SK-N-SH (cell line): ENCODE results near the gene COL23A1. TPM values are rescaled to one million over a fixed set of nuclear protein-coding genes. Genes with fewer than 3 reads are reported as not detected.
A peak's percentile ranks its signal among the peaks of the same experiment; 100 is the strongest.

Experiments
- CTCF ChIA-PET: fragments of 300-600, 350-600 bp; formaldehyde crosslinking; extraction: SDS; loops from one replicate; lab custom pipeline; 2021; lab: Yijun Ruan, JAX
- POLR2A ChIA-PET: fragments of 350-600 bp; sonication (Branson Sonifier 250); formaldehyde crosslinking; extraction: SDS; loops from one replicate; lab custom pipeline; 2020; ENCODE audit warnings: antibody characterized with exemption, inconsistent platforms; lab: Yijun Ruan, JAX
- DNase-seq: peaks from one replicate; pipeline ENCODE4 v3.0.0; 2012
- H2AFZ ChIP-seq: fragments of 200-600 bp; sonication (generic); 2 replicates; pipeline ENCODE4 v1.8.1; 2016; ENCODE audit warnings: antibody characterized with exemption, mild to moderate bottlenecking, low read depth
- H3F3A ChIP-seq: fragments of 200-600 bp; sonication (generic); replicated peaks from 2 replicates; pipeline ENCODE3; 2016; ENCODE audit warnings: antibody characterized with exemption, mild to moderate bottlenecking; ENCODE audit not compliant: insufficient read depth
- H3K27ac ChIP-seq, 2 experiments: fragments of 200-500 bp in 1 of 2; fragments of 200-600 bp in 1 of 2; sonication (Bioruptor generic) in 1 of 2; sonication (generic), shearing (Covaris generic) in 1 of 2; 2 replicates each; pipeline versions ENCODE4 v1.5.1 to v1.6.1; 2014 to 2016; ENCODE audit warnings: low read depth in 2 of 2, inconsistent platforms in 1 of 2, low read length in 1 of 2, mild to moderate bottlenecking in 1 of 2, mixed read lengths in 1 of 2
- H3K27me3 ChIP-seq: fragments of 200-600 bp; sonication (generic), shearing (Covaris generic); 2 replicates; pipeline ENCODE4 v1.6.1; 2016; ENCODE audit warnings: mixed run types; ENCODE audit not compliant: insufficient read depth
- H3K36me3 ChIP-seq, 2 experiments: fragments of 200-500 bp in 1 of 2; fragments of 200-600 bp in 1 of 2; sonication (Bioruptor generic) in 1 of 2; sonication (generic) in 1 of 2; replicated peaks in 1 of 2; 2 replicates each; pipeline versions ENCODE3 to v1.5.1; 2014 to 2016; ENCODE audit warnings: low read length in 1 of 2, mild to moderate bottlenecking in 1 of 2; ENCODE audit not compliant: insufficient read depth in 2 of 2, control insufficient read depth in 1 of 2
- H3K4me1 ChIP-seq, 2 experiments: fragments of 200-500 bp in 1 of 2; fragments of 200-600 bp in 1 of 2; sonication (Bioruptor generic) in 1 of 2; sonication (generic), shearing (Covaris generic) in 1 of 2; 2 replicates each; pipeline versions ENCODE4 v1.5.1 to v1.6.1; 2014 to 2016; ENCODE audit warnings: low read depth in 1 of 2, low read length in 1 of 2, mixed run types in 1 of 2; ENCODE audit not compliant: insufficient read depth in 2 of 2, control insufficient read depth in 1 of 2
- H3K4me2 ChIP-seq: fragments of 200-600 bp; sonication (generic), shearing (Covaris generic); 2 replicates; pipeline ENCODE4 v1.6.1; 2017; ENCODE audit warnings: mixed run types
- H3K4me3 ChIP-seq, 2 experiments: fragments of 200-500 bp in 1 of 2; fragments of 200-600 bp in 1 of 2; sonication (Bioruptor generic) in 1 of 2; sonication (generic), shearing (Covaris generic) in 1 of 2; 2 replicates each; pipeline versions ENCODE4 v1.5.1 to v1.8.1; 2014 to 2016; ENCODE audit warnings: low read depth in 2 of 2, inconsistent platforms in 1 of 2, low read length in 1 of 2, mild to moderate bottlenecking in 1 of 2, mixed read lengths in 1 of 2, moderate library complexity in 1 of 2
- H3K79me2 ChIP-seq: fragments of 200-600 bp; sonication (generic); 2 replicates; pipeline ENCODE4 v1.8.1; 2017; ENCODE audit warnings: mild to moderate bottlenecking; ENCODE audit not compliant: insufficient read depth
- H3K9ac ChIP-seq: fragments of 200-600 bp; sonication (generic); 2 replicates; pipeline ENCODE4 v1.6.1; 2017; ENCODE audit warnings: mixed run types
- H3K9me2 ChIP-seq: fragments of 200-600 bp; sonication (generic); 2 replicates; pipeline ENCODE4 v1.6.1; 2017; ENCODE audit warnings: mixed run types
- H3K9me3 ChIP-seq: fragments of 200-600 bp; sonication (generic); 2 replicates; pipeline ENCODE4 v1.6.1; 2017; ENCODE audit warnings: mixed run types, mild to moderate bottlenecking, moderate library complexity
- H4K20me1 ChIP-seq: fragments of 200-600 bp; sonication (generic); 2 replicates; pipeline ENCODE4 v1.6.1; 2017; ENCODE audit warnings: mild to moderate bottlenecking, mixed run types; ENCODE audit not compliant: insufficient read depth
- CHD2 ChIP-seq: fragments of 150-350 bp; IDR thresholded peaks from 2 replicates; pipeline ENCODE4 v1.6.1; 2018; ENCODE audit warnings: low read length; ENCODE audit not compliant: partially characterized antibody
- ELF1 ChIP-seq: IDR thresholded peaks from 2 replicates; pipeline ENCODE4 v1.4.0; 2012
- EZH2phosphoT487 ChIP-seq: fragments of 200-600 bp; sonication (generic); IDR thresholded peaks from 2 replicates; pipeline ENCODE4 v1.6.1; 2017; ENCODE audit warnings: low read depth, mixed run types, mild to moderate bottlenecking, antibody characterized with exemption, moderate library complexity, borderline replicate concordance
- FOXJ3 ChIP-seq: sonication (generic); formaldehyde crosslinking; IDR thresholded peaks from 2 replicates; pipeline ENCODE4 v1.5.1; 2020; ENCODE audit warnings: mild to moderate bottlenecking, missing genetic modification reagents
- FOXM1 ChIP-seq: IDR thresholded peaks from 2 replicates; pipeline ENCODE4 v1.4.0; 2012; ENCODE audit warnings: low read depth, mild to moderate bottlenecking
- JUND ChIP-seq: IDR thresholded peaks from 2 replicates; pipeline ENCODE4 v1.4.0; 2012
- MEF2A ChIP-seq: IDR thresholded peaks from 2 replicates; pipeline ENCODE4 v1.4.0; 2012; ENCODE audit warnings: low read depth, borderline replicate concordance
- NFIC ChIP-seq: IDR thresholded peaks from 2 replicates; pipeline ENCODE4 v1.4.0; 2012; ENCODE audit warnings: borderline replicate concordance
- RAD21 ChIP-seq: IDR thresholded peaks from 2 replicates; pipeline ENCODE4 v1.6.1; 2012; ENCODE audit warnings: mild to moderate bottlenecking, low read length
- RFX5 ChIP-seq: IDR thresholded peaks from 2 replicates; pipeline ENCODE4 v1.6.1; 2012; ENCODE audit warnings: mild to moderate bottlenecking, improper control_type of control experiment, low read length
- TCF12 ChIP-seq: IDR thresholded peaks from 2 replicates; pipeline ENCODE4 v1.4.0; 2012
- WGBS: methylation state at CpG from one replicate; pipeline ENCODE4 v1.1.6; 2017; ENCODE audit warnings: low lambda C conversion rate; 5-methylcytosine and 5-hydroxymethylcytosine counted together
- polyA plus RNA-seq, 3 experiments: library from polyadenylated mRNA; depleted of rRNA; stranded (reverse); fragments of >200 nt; gene quantifications; 2 replicates each; pipeline ENCODE4 v1.2.3, GENCODE V29; 2012
- TF ChIP-seq, protein P1 (sequence below): fragments of 150-350 bp; IDR thresholded peaks from 2 replicates; pipeline ENCODE4 v1.6.1; 2017; ENCODE audit warnings: antibody characterized with exemption, low read length, low read depth, borderline replicate concordance
- TF ChIP-seq, protein P2 (sequence below): IDR thresholded peaks from 2 replicates; pipeline ENCODE4 v1.4.0; 2012; ENCODE audit warnings: low read depth, borderline replicate concordance

Gene COL23A1
- polyA plus RNA-seq, 1 of the 3 experiments (the other 2 are of a cell fraction): 0.10 TPM

GRCh38 chr5:178478370-178478769 is 111.8 kb downstream of the COL23A1 start:
- 20% methylated on average over 5 of the region's 5 CpGs for WGBS
- Histone ChIP-seq H3K4me3 (no peak overlapping the region), H3K27ac (peak overlapping the region in 1 of 2 experiments; percentile 47; a peak in 1 of 4 replicates), H4K20me1 (no peaks in the 10 kb centered on the region), H3K9me2 (no peaks in the 10 kb centered on the region), H3K9ac (no peak overlapping the region), H3K4me2 (no peak overlapping the region), H3K79me2 (no peaks in the 10 kb centered on the region), H2AFZ (no peak overlapping the region), H3K27me3 (no peaks in the 10 kb centered on the region), H3F3A (no peaks in the 10 kb centered on the region), H3K36me3 (no peaks in the 10 kb centered on the region), H3K4me1 (peaks cover 0 to 25% of the 10 kb centered on the region in 2 experiments; a peak in 1 of 4 replicates), H3K9me3 (no peaks in the 10 kb centered on the region; the same call in 1 of the 2 replicates)
- no peak for TF ChIP-seq MEF2A
- ChIA-PET CTCF (interaction anchor here (0.7 to 1.5 kb wide), 3 partner anchors 17 to 112 kb away, joined by 3 to 6 read pairs (median 5); no protein-coding TSS in a partner anchor), POLR2A (no interaction called here)
- no peak for DNase-seq

DNA sequence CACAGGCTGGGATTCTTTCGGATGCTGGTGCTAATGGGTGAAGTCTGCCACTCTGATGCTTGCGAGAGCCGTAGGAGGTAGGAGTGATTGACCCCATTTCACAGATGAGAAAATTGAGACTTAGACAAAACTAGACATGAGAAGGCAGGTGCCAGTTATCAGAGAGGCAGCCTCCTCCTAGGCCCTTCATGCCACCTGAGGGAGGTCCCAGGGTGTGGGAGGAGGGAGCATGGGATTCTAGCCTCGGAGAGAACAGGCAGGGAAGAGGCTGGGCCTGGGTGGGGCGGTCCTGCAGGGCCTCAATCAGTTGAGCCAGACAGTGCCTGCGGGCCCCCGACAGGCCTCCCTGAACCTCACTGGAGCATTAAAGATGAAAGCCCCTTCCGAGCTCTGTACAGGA is 112.4 kb downstream of the COL23A1 start:
- Histone ChIP-seq H2AFZ (no peak overlapping the region), H3K4me1 (peaks cover 0 to 25% of the 10 kb centered on the region in 2 experiments; a peak in 1 of 4 replicates), H3K4me2 (no peak overlapping the region), H3K27ac (no peak overlapping the region; a peak in 1 of 4 replicates), H3K27me3 (no peaks in the 10 kb centered on the region), H3F3A (no peaks in the 10 kb centered on the region), H3K4me3 (no peak overlapping the region), H3K36me3 (no peaks in the 10 kb centered on the region), H3K9ac (no peak overlapping the region), H4K20me1 (no peaks in the 10 kb centered on the region), H3K79me2 (no peaks in the 10 kb centered on the region), H3K9me2 (no peaks in the 10 kb centered on the region), H3K9me3 (no peaks in the 10 kb centered on the region; the same call in 1 of the 2 replicates)
- ChIA-PET CTCF (interaction anchor here (0.7 to 1.5 kb wide), 2 partner anchors 17 to 113 kb away, joined by 3 to 6 read pairs; no protein-coding TSS in a partner anchor), POLR2A (no interaction called here)
- TF ChIP-seq RAD21: no peak
- TF ChIP-seq FOXM1: no peak
- TF ChIP-seq, protein P1, sequence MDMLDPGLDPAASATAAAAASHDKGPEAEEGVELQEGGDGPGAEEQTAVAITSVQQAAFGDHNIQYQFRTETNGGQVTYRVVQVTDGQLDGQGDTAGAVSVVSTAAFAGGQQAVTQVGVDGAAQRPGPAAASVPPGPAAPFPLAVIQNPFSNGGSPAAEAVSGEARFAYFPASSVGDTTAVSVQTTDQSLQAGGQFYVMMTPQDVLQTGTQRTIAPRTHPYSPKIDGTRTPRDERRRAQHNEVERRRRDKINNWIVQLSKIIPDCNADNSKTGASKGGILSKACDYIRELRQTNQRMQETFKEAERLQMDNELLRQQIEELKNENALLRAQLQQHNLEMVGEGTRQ: no peak
- TF ChIP-seq EZH2phosphoT487: no peak
- no peak for TF ChIP-seq RFX5
- TF ChIP-seq FOXJ3: no peak
- TF ChIP-seq NFIC: no peak
- TF ChIP-seq JUND: no peak
- TF ChIP-seq TCF12: no peak
- TF ChIP-seq MEF2A: no peak
- TF ChIP-seq, protein P2, sequence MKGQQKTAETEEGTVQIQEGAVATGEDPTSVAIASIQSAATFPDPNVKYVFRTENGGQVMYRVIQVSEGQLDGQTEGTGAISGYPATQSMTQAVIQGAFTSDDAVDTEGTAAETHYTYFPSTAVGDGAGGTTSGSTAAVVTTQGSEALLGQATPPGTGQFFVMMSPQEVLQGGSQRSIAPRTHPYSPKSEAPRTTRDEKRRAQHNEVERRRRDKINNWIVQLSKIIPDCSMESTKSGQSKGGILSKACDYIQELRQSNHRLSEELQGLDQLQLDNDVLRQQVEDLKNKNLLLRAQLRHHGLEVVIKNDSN: no peak
- TF ChIP-seq ELF1: no peak
- TF ChIP-seq CHD2: no peak
- DNase-seq: no peak
- WGBS: 43% methylated on average over 7 of the region's 8 CpGs
